ENCODE results near the gene ASPHD2. TPM values are rescaled to one million over a fixed set of nuclear protein-coding genes. Genes with fewer than 3 reads are reported as not detected.

The ASPHD2 gene
- polyA plus RNA-seq, 1 experiment, result 1.9 TPM

- H3K27me3 ChIP-seq (ENCODE audit: control insufficient read depth, insufficient read depth, low read length), result no peaks in the 10 kb centered on the region
- TF ChIP-seq CTCF (IDR thresholded peaks at IDR 0.05; ENCODE audit: low read depth, low read length), result no peak
- no peaks in the 10 kb centered on the region for H3K9me3 ChIP-seq (ENCODE audit: control insufficient read depth, insufficient read depth, low read length)
- CTCF ChIA-PET, result interaction anchor here (1.6 to 1.7 kb wide), 2 partner anchors 23 to 182 kb away, joined by 6 to 10 read pairs; no protein-coding TSS in a partner anchor
- H3K27ac ChIP-seq (ENCODE audit: low read depth, low read length), result peak overlapping the region; percentile 21
- peak overlapping the region; percentile 91 for H3K4me3 ChIP-seq (ENCODE audit: low read depth, low read length)
- POLR2A ChIA-PET, result no interaction called here
- no peak for DNase-seq (ENCODE audit: low read depth, low spot score)
These were observed 55.3 kb downstream of the ASPHD2 start for GRCh38 chr22:26484360-26484706.

DNA sequence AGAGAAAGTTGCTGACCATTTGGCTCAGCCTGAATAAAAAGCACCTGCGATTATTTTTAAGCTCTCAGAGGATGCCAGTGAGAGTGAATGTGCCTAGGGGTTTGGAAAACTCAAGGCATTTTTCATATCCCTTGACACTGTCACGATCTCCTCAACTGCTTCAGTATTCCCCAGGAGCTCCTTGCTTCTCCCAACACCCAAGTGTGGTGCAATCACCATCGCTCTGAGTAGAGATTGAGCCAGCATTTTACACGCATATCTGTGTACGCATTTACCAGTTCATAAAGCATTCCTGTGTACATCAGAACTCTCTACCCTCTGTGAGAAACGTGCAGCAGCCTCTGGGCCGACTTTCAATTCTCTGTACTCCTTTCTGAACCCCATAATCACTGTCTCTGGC lies 56.0 kb downstream of the ASPHD2 start:
- H3K27ac ChIP-seq (ENCODE audit: low read depth, low read length), result no peak overlapping the region
- H3K4me3 ChIP-seq (ENCODE audit: low read depth, low read length), result peak overlapping the region; percentile 14; the same call in 1 of the 2 replicates
- CTCF ChIA-PET, result interaction anchor here (0.9 to 1.7 kb wide), 2 partner anchors 118 to 181 kb away, joined by 3 to 10 read pairs; no protein-coding TSS in a partner anchor
- DNase-seq (ENCODE audit: low read depth, low spot score), result no peak
- POLR2A ChIA-PET, result no interaction called here
- no peak for TF ChIP-seq CTCF (IDR thresholded peaks at IDR 0.05; ENCODE audit: low read depth, low read length)
- H3K9me3 ChIP-seq (ENCODE audit: control insufficient read depth, insufficient read depth, low read length), result no peaks in the 10 kb centered on the region
- H3K27me3 ChIP-seq (ENCODE audit: control insufficient read depth, insufficient read depth, low read length), result no peaks in the 10 kb centered on the region

- no peak for TF ChIP-seq CTCF (IDR thresholded peaks at IDR 0.05; ENCODE audit: low read depth, low read length)
- CTCF ChIA-PET, result no interaction called here
- no peaks in the 10 kb centered on the region for H3K27me3 ChIP-seq (ENCODE audit: control insufficient read depth, insufficient read depth, low read length)
- no peak overlapping the region for H3K27ac ChIP-seq (ENCODE audit: low read depth, low read length)
- DNase-seq (ENCODE audit: low read depth, low spot score), result no peak
- H3K4me3 ChIP-seq (ENCODE audit: low read depth, low read length), result no peak overlapping the region
- POLR2A ChIA-PET, result interaction anchor here (0.6 kb wide), 1 partner anchor 166 kb away, joined by 6 read pairs; no protein-coding TSS in a partner anchor
- H3K9me3 ChIP-seq (ENCODE audit: control insufficient read depth, insufficient read depth, low read length), result no peaks in the 10 kb centered on the region
These were observed 56.8 kb downstream of the ASPHD2 start for GRCh38 chr22:26485806-26486390.

GRCh38 chr22:26486394-26486793 lies 57.3 kb downstream of the ASPHD2 start:
- no peak overlapping the region for H3K4me3 ChIP-seq (ENCODE audit: low read depth, low read length)
- no peak for DNase-seq (ENCODE audit: low read depth, low spot score)
- CTCF ChIA-PET, result no interaction called here
- POLR2A ChIA-PET, result interaction anchor here (0.6 kb wide), 1 partner anchor 166 kb away, joined by 6 read pairs; no protein-coding TSS in a partner anchor
- H3K27ac ChIP-seq (ENCODE audit: low read depth, low read length), result no peak overlapping the region
- TF ChIP-seq CTCF (IDR thresholded peaks at IDR 0.05; ENCODE audit: low read depth, low read length), result no peak
- no peaks in the 10 kb centered on the region for H3K9me3 ChIP-seq (ENCODE audit: control insufficient read depth, insufficient read depth, low read length)
- no peaks in the 10 kb centered on the region for H3K27me3 ChIP-seq (ENCODE audit: control insufficient read depth, insufficient read depth, low read length)

DNA sequence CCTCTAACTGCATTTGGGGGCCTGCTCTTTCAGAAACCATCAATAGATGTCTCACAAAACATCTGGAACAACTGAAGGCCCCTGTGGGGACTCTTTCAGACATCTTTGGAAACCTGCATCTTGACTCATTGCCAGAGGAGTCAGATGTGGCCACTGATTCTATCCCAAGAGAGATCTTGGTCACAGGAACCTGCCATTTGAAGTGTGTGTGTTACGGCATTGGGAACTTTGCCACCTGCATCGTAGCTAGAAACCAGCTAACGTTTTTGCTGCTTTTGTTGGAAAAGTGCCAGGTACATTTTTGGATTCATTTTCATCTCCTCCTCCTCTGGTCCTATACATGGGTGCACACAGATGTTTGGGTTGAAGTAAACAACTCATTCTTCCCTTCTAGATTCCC lies 58.9 kb downstream of the ASPHD2 start:
- no peaks in the 10 kb centered on the region for H3K27me3 ChIP-seq (ENCODE audit: control insufficient read depth, insufficient read depth, low read length)
- no peak for DNase-seq (ENCODE audit: low read depth, low spot score)
- no peak overlapping the region for H3K4me3 ChIP-seq (ENCODE audit: low read depth, low read length)
- ChIA-PET CTCF (no interaction called here), POLR2A (no interaction called here)
- no peaks in the 10 kb centered on the region for H3K9me3 ChIP-seq (ENCODE audit: control insufficient read depth, insufficient read depth, low read length)
- TF ChIP-seq CTCF (IDR thresholded peaks at IDR 0.05; ENCODE audit: low read depth, low read length), result no peak
- no peak overlapping the region for H3K27ac ChIP-seq (ENCODE audit: low read depth, low read length)
